GM19023 (cell line): Measurements from ENCODE around the gene FOXN3.
"Not testable (repeated sequence)": the region's sequence is repeated elsewhere in the genome, so short reads cannot be mapped to it uniquely, and the experiment has no call there.

Experiments used
- ATAC-seq: cut with Tn5 transposase; IDR thresholded peaks from one replicate; pipeline ENCODE4 v1.9.1; 2021; ENCODE audit warnings: mild to moderate bottlenecking, moderate library complexity; ENCODE audit not compliant: unreplicated experiment

FOXN3 gene

DNA sequence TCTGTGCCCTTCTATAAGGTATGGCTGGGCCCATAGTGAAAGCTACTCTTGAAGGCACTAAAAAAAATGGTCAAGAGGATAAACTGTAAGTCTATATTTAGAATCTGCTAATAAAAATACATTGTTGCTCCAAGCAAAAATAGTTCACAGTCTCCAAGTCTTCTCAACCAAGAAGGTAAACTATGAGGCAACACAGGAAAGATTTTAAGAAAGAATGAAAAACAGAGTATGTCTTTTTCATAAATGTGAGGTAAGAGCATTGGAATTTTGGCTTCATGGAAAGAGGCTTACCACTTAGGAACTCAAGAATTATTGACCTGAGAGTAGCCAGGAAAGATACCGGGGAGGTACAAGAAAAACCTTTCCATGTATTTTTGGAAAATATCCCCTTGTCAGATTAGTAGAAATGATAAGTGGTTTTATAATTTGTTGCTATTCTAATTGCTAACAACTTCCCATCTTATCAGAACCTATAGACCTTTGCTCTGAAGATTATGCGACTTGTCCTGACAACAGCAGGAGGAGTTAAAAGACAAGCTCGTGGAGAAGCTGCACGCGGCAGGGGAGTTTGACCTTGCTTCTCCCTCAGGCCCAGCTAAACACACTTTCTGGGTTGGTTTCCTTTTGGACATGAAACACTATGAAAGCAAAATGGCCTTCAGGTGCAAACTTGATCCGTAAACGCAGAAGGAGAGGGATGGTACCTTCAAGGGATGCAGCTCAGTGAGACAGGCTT, 238.1 kb downstream of the FOXN3 start:
- ATAC-seq = no peak

DNA sequence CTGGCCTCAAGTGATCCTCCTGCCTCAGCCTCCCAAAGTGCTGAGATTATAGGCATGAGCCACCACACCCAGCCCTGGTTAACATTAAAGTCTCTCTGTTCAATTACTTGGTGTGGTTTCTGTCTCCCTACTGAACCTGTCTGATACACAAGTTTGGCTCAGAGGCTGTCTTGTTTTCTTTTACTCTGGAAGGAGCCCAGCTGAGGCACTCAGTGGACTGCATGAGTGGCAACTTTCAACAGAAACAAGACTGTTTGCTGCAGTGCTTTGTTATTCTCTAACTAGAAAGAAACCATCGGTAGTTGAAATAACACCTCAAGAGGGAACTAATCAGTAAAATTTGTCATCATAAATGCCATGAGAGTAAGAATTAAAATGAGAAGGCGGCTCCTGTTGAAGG, 238.7 kb downstream of the FOXN3 start:
- no peak for ATAC-seq

DNA sequence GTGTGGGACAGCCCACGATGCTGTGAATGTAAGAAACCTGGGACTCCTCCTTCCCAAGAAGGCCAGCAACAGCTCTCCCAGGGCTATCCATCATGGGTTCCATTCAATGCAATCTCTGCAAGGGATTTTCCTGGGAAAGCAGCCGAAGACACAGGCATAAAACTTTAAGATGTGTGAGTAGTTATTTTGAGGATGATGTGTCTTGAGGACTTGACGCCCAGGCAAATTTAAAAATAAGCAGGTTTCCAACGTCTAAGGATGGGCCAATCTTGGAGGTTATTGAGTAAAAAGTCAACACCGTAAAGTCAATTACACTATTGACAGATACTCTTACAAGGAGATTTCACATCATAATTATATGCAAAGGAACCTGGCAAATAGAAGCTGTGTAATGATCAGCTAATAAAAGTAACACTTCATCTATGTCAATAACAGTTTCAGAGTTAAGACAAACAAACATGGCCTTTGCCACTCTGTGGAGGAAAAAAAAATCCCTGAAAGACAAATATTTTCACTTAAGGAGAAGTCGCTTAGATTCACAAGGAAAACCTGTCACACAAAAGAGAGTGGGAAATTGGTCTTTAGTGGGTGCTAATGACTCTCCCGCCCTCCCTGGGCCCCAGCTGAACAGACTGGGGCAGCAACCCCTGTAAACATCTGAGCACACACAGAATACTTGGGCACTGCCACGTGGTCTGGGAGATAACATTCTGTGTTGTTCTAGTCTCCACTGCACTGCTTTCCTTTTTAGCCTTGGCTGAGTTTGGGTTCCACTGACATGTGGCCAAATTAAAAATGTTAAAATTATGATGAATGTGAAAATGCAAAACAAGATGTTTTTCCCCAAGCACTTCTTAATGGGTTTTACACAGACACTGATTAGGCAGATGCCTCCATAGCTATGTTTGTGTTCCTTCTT, 240.9 kb downstream of the FOXN3 start:
- no peak for ATAC-seq

GRCh38 chr14:89171628-89172027, 245.4 kb downstream of the FOXN3 start:
- no peak for ATAC-seq

DNA sequence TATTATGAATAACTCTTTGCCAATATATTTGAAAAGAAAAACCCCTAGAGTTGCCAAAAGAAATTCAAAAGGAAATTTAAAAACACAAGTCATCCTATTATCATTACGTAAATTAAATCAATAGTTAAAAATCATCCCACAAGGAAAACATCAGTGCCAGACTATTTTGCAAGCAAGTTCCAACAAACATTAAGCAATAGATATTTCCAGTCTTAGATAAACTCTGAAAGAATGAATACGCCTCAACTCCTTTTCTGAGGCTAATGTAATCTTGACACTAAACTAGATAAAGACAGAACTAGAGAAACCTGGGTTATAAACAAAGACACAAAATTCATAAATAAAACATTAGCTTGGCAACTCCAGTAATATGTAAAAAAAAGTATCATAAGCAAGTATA, 245.9 kb downstream of the FOXN3 start:
- no peak for ATAC-seq

DNA sequence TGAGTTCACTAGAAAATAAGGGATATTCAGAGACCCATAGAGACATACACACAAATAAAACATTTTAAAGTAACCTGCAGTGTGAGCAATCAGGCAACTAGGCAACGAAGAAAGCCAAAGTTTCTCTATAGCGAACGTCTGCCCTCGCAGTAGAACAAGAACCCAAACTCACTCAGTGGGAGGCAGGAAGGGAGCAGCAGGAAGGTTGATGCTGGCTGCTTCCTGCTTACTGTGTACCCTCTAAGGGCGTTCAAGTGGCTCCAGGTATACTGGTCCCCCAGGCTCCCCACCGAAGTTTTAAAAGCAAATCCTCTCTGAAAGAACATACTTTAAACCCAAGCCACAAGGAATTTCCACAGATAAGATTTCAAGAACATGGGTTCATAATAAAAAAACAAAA, 249.3 kb downstream of the FOXN3 start:
- no peak for ATAC-seq

GRCh38 chr14:89166633-89167032, 250.4 kb downstream of the FOXN3 start:
- ATAC-seq = no peak

- peak; percentile 55 for ATAC-seq
These were observed 251.5 kb downstream of the FOXN3 start for GRCh38 chr14:89165189-89166181.

DNA sequence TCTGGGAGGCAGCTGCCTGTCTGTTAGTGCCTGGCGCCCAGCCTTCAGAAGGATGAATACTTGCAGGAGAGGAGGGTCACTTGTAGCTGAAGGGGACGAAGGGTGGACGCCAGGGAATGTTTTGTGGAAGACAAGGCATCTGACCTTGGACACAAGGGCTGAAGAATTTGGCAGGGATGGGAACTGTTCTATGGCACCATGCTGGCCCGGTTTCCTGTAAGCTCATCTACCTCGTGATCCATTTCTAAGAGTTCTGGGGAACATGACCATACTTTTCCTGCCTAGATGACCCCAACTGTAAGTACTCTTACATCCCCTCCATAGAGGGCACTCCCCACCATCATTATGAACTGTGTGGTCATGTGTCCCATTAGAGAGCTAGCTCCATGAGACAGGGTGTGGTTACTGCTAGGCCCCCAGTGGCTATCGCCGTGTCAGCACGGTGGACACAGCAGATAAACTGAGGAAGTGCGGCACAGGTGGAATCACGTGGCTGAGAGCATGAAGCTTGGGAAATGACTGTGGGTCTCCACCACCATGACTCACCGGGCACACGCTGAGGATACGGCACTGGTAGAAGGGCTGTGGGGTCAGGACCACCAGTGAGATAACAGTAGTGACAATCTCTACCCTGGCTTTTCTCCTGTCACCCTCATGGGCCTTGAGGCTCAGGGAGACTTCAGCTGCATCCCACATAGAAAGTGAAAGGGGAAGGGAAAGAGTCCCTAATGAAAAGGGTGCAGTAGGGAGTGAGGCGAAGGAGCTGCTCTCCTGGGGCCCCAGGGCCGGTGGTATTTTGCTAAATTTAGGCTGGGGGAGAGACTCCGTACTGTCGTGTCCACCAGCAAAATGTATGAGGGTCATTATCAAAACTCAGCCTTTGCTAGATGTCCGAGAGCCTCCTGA, 252.6 kb downstream of the FOXN3 start:
- peak; percentile 36 for ATAC-seq

- no peak for ATAC-seq
These were observed 253.9 kb downstream of the FOXN3 start for GRCh38 chr14:89163031-89163636.

DNA sequence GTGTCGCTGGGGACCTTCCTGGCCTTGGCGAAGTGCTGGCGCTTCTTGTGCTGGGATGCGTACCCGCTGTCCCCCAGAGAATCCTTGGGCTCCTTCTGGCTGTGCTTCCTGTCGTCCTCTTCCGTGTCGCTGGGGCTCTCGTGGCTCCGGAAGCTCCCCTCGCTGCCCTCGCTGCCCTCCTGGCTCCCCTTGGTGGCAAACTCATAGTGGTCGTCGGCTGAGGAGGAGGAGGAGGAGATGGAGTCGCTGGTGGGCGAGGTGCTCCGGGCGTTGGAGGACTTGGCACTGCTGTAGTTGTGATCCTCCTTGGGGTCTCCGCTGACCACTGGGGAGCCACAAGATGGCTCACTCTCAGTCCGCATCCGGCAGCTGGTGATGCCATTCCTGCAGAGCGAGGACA, 254.4 kb downstream of the FOXN3 start:
- no peak for ATAC-seq

DNA sequence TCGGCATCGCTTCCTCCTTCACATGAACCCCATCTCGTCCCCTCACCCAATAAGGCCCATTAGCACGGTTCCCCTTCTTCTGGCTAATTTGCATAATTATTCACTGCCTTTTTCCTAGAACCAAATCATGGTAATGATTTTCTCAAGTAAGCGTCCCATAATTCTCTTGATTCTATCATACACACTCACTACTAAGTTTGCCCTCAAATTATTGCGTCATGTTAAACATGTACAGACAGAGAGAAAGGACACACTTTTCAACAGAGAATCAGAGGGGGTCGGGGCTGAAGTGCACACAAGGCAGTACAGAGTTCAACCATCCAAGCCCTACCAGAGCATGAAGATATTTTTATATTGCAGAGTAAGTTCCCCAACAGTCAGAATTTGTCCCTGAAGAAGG, 256.6 kb downstream of the FOXN3 start:
- ATAC-seq = no peak

DNA sequence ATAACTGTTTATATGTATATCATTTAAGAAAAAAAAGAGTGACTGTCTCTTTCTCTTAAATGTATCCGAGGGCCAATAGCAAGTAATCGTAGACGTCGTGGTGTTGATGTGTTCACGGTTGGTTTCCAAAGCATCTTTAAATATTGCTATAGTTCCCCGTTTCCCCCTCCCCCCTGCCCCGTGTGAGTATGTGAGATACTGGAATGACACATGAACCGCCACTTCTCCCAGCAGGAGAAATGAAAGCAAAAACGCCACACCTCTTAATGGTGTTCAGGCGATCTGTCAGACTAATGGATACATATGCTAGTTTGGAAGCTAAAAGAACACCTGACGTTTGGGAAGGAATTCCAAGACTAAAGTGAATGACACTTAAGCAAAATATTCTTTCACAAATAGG, 258.3 kb downstream of the FOXN3 start:
- ATAC-seq = no peak

DNA sequence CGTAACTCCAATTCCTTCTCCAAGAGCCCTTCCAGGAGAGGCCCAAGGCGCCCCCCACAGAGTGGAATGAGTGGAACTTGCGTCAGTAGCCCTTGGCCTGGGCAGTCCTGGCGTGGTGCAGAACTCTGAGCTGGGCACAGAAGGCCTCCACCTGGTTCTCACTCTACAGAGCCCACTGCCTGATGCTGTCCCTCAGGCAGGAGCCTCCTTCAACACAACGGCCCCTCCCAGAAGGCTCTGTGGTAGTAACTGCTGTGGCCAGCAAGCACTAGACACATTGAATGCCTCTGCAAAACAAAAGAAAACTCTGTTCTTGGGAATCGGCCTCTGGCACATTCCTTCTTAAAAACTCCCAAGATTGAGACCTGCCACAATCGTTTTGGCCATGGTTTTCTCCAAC, 258.9 kb downstream of the FOXN3 start:
- ATAC-seq = not testable (repeated sequence)

DNA sequence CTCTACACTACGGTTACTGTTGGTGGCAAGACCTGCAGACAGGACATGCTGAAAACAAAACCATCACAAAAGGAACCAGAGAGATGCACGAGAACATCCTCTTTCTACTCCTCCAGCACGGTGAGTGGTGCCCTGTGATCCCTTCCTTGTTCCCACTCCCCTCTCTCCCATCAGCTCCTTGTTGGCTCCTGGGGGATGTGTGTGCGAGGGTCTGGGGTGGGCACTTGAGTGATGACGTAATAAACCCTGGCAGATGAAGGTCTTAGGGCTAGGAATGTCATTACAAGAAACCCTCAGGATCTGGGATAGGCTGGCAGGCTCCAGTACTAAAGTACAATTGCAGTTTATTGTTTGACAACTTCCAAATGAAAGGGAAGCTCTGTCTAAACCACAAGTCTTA, 261.5 kb downstream of the FOXN3 start:
- no peak for ATAC-seq

- not testable (repeated sequence) for ATAC-seq
These were observed 265.3 kb downstream of the FOXN3 start for GRCh38 chr14:89151693-89152092.

DNA sequence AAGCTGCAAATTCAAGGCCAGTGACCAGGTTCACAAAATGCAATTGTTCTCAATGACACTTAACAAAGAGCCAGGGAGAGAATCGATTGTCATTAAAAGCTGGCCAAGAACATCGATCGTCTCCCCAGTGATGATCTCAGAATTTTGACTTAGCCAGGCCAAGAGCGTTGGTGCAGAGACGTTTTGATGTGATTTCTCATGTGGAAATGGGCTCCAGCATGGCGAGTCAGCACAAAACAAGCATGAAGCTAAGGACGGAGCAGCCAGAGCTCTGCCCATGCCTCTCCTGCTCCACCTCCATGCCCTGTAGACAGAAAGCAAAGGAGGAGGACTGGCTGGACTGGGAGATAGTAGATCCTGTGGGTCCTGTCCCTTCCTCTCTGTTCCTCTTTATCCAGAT, 270.8 kb downstream of the FOXN3 start:
- ATAC-seq = no peak

DNA sequence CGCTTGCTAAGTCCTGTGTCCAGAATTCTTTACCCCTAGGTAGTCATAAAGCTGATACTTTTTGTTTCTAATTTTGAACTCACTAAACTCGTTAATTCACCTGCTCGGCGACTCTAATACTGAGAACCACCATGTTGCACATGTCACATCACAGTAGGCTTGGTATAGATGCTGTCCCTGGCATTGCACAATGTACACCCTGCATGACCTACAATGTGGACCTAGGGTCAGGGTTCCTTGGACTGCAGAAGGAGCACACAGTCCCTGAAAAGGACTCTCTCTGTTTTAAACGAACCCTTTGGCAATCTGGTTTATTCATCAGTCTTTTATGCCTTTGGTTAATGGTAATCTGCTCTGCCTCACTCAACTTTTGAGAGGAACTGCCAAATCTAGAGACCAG, 272.4 kb downstream of the FOXN3 start:
- ATAC-seq = no peak

DNA sequence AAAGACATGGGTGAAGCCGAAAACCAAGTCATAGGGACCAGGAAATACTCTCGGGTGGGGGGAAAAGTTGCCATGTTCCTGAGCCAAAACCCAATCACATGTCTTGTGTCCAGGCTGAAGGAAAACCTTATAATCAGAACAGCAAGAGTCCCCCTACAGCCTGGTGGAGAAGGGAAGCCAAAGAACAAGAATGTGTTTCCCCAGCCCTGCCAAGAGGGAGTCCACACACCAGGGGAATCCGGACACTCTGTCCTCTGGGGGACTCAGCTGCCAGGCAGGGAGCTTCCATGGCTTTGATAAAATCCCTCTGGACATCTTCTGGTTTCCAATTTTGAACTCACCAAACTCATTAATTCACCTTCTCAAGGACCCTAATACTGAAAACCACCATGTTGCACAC, 273.0 kb downstream of the FOXN3 start:
- ATAC-seq = no peak

DNA sequence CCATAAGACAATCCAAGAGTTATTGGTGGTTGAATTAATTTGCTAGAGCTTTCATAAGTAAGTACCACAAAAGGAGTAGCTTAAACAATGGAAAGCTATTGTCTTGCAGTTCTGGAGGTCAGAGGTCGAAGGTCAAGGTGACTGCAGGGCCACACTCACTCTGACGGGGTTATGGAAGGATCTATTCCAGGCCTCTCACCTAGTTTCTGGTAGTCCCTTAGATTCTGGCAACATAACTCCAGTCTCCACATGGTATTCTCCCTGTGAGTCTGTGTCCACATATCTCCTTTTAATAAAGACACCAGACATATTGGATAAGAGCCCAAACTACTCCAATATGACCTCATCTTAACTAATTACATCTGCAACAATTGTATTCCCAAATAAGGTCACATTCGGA, 273.4 kb downstream of the FOXN3 start:
- ATAC-seq = no peak
